ENCODE measurements around the gene EN2. TPM values are rescaled to one million over a fixed set of nuclear protein-coding genes. Genes with fewer than 3 reads are reported as not detected.

Gene EN2
- total RNA-seq, 1 donor from 2014 or later: 3.4 TPM

DNA sequence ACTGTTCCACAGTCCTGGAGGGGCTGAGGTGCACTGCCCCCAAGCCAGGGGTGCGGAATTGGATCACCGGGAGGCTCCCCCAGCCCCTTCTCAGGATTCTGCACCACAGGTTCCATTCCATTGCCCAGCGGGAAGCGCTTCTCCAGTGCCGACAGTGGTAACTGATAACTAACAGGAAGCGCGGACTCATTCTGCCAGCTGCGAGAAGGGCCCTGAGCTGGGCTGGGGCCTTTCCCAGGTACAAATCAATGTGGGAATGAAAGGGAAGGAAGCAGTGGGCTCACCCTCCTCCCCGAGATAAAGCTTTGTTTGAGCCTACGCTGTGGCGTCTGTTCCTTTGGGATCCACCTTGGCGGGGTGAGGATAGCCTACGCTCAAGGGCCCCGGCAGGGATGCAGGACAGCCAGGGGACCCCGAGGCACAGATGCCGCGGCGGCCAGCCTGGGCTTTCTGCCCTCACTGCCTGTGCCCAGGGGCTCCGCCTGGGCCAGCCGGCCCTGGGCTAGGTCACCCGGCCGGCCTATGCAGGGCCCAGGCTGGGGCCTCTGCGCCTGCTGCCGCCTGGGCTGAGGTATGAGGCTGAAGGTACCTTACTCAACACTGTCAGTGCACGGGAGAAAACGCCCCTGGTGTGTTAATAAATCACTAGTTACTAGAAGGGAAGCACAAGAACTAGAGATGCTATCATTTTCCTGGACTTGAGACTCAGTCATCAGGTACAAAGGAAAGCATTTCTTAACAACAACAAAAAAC is 39.4 kb downstream of the EN2 start:
- H3K36me3 Mint-ChIP-seq (ENCODE audit: unreplicated experiment): no peaks in the 10 kb centered on the region
- no peak overlapping the region for H3K27ac Mint-ChIP-seq (ENCODE audit: unreplicated experiment)

GRCh38 chr7:155505422-155505793 is 47.5 kb downstream of the EN2 start:
- no peak for DNase-seq (ENCODE audit: extremely low spot score, unreplicated experiment)
- Mint-ChIP-seq H3K27me3 (ENCODE audit: unreplicated experiment) (peaks cover 86% of the 10 kb centered on the region), H3K9me3 (ENCODE audit: unreplicated experiment) (no peaks in the 10 kb centered on the region), H3K36me3 (ENCODE audit: unreplicated experiment) (no peaks in the 10 kb centered on the region), H3K4me3 (ENCODE audit: unreplicated experiment) (no peak overlapping the region), H3K27ac (ENCODE audit: unreplicated experiment) (no peak overlapping the region), H3K4me1 (ENCODE audit: unreplicated experiment) (peaks cover 11% of the 10 kb centered on the region)
- TF ChIP-seq CTCF (IDR thresholded peaks at IDR 0.05): no peak

More for the DNA sequence above, 39.4 kb downstream of the EN2 start:
- peak; percentile 81 for DNase-seq (ENCODE audit: extremely low spot score, unreplicated experiment)
- no peaks in the 10 kb centered on the region for H3K4me1 Mint-ChIP-seq (ENCODE audit: unreplicated experiment)
- H3K27me3 Mint-ChIP-seq (ENCODE audit: unreplicated experiment): peaks cover 37% of the 10 kb centered on the region
- no peak overlapping the region for H3K4me3 Mint-ChIP-seq (ENCODE audit: unreplicated experiment)
- TF ChIP-seq CTCF (IDR thresholded peaks at IDR 0.05): no peak
- no peaks in the 10 kb centered on the region for H3K9me3 Mint-ChIP-seq (ENCODE audit: unreplicated experiment)

GRCh38 chr7:155506854-155507337 is 49.0 kb downstream of the EN2 start:
- Mint-ChIP-seq H3K4me3 (ENCODE audit: unreplicated experiment) (peak overlapping the region; percentile 37), H3K27me3 (ENCODE audit: unreplicated experiment) (peaks cover 91% of the 10 kb centered on the region), H3K4me1 (ENCODE audit: unreplicated experiment) (peaks cover 11% of the 10 kb centered on the region), H3K27ac (ENCODE audit: unreplicated experiment) (no peak overlapping the region), H3K36me3 (ENCODE audit: unreplicated experiment) (no peaks in the 10 kb centered on the region), H3K9me3 (ENCODE audit: unreplicated experiment) (no peaks in the 10 kb centered on the region)
- DNase-seq (ENCODE audit: extremely low spot score, unreplicated experiment): no peak
- no peak for TF ChIP-seq CTCF (IDR thresholded peaks at IDR 0.05)

DNA sequence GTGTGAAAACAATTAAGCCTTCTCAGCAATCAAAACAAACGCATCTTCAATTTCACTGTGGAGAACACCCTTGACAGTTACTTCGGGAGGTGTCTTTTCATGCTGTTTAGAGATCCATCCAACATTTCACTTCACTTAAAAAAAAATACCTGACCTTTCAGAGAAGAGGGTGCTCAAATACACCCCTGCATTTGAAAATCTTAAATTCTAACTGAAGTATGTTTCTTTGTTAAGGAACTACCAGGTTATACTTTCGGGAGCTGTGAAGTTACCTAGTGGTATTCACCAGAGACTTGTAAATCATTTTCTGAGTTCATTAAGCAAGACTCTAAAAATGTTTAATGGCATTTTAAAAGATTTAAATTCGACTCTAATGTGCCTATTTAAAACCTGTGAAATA is 49.6 kb downstream of the EN2 start:
- DNase-seq (ENCODE audit: extremely low spot score, unreplicated experiment): no peak
- H3K27me3 Mint-ChIP-seq (ENCODE audit: unreplicated experiment): peaks cover 93% of the 10 kb centered on the region
- H3K27ac Mint-ChIP-seq (ENCODE audit: unreplicated experiment): no peak overlapping the region
- H3K4me3 Mint-ChIP-seq (ENCODE audit: unreplicated experiment): no peak overlapping the region
- TF ChIP-seq CTCF (IDR thresholded peaks at IDR 0.05): no peak
- H3K36me3 Mint-ChIP-seq (ENCODE audit: unreplicated experiment): no peaks in the 10 kb centered on the region
- H3K4me1 Mint-ChIP-seq (ENCODE audit: unreplicated experiment): peaks cover 11% of the 10 kb centered on the region
- no peaks in the 10 kb centered on the region for H3K9me3 Mint-ChIP-seq (ENCODE audit: unreplicated experiment)

DNA sequence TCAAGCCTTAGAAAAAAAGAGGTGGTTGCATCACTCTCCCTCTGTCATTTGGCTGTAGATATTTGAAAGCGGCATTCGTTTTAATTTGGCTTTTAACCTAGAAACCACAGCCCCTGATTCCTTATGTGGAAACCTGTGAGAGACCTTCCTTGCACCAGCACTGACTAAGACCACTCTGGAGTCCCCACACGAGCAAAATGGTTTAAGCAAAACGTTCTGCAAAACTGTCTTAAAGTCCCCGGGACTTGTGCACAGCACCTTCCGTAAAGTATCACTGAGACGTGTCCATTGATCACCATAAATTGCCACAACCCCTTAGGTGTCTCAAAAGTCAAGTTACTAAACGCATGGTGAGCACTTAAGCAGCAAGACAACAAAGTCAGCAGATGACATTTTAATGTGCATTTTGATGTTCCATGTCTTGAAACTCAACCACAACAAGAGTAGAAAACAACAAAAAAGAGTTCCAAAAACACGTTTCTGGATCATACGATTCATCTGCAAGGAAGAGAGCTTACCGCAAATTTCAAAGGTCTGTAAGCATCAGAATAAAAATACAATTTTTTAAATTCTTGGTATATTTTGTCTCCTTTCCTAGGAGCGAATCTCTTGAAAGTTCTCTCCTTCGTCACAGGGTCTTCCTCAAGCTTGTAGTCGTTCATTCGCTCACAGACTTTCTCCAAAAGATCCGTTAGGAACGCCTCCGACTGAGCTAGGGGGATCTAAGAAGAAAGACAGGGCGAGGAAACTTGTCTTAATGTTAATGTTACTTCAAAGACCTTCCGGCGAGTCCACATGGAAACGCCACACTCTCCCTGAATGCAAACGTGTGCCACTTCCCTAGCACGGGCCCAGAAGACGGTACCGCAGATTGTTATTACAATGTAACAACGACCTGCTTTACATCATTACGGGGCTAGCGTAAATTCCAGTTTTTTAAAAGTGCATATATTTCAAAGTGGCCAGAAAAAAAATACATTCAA is 50.7 kb downstream of the EN2 start:
- H3K27ac Mint-ChIP-seq (ENCODE audit: unreplicated experiment): no peak overlapping the region

More for the DNA sequence above, 50.7 kb downstream of the EN2 start:
- H3K36me3 Mint-ChIP-seq (ENCODE audit: unreplicated experiment): no peaks in the 10 kb centered on the region
- H3K9me3 Mint-ChIP-seq (ENCODE audit: unreplicated experiment): no peaks in the 10 kb centered on the region
- peaks cover 93% of the 10 kb centered on the region for H3K27me3 Mint-ChIP-seq (ENCODE audit: unreplicated experiment)
- DNase-seq (ENCODE audit: extremely low spot score, unreplicated experiment): no peak
- no peak for TF ChIP-seq CTCF (IDR thresholded peaks at IDR 0.05)
- peak overlapping the region; percentile 63 for H3K4me3 Mint-ChIP-seq (ENCODE audit: unreplicated experiment)
- peaks cover 11% of the 10 kb centered on the region for H3K4me1 Mint-ChIP-seq (ENCODE audit: unreplicated experiment)
